K562 (cell line): ENCODE measurements around the gene SLC30A4. TPM values are rescaled to one million over a fixed set of nuclear protein-coding genes. Genes with fewer than 3 reads are reported as not detected.

Source experiments
- ATAC-seq: fragments of 200-7000 bp; cut with Tn5 transposase; 3 replicates; pipeline ENCODE4 v1.9.1; 2020; ENCODE audit warnings: moderate library complexity
- BruUV-seq: library from RNA; stranded (reverse); fragments of 400-500 nt; replicated peaks from 2 replicates; lab custom pipeline; 2021; lab: Mats Ljungman, UMichigan
- CTCF ChIA-PET: fragments of 300-600 bp; formaldehyde crosslinking; extraction: SDS; loops from one replicate; lab custom pipeline; 2021; ENCODE audit warnings: low intra/inter-chr PET ratio; lab: Yijun Ruan, JAX
- POLR2A ChIA-PET: fragments of 300-600, 350-650 bp; sonication (Branson Sonifier 250); formaldehyde crosslinking; extraction: SDS; loops from one replicate; lab custom pipeline; 2021; ENCODE audit warnings: antibody characterized with exemption, inconsistent platforms; lab: Yijun Ruan, JAX
- DNase-seq, 4 experiments: peaks; one replicate each; pipeline versions ENCODE4 v3.0.0 to v3.0.0-alpha.2; 2011 to 2018; ENCODE audit warnings: low spot score in 3 of 4, mixed read lengths in 3 of 4; ENCODE audit errors: extremely low read depth in 1 of 4
- FAIRE-seq: peaks from 2 replicates; lab custom pipeline; 2011; peaks lifted over from hg19 to GRCh38; lab: Jason Lieb, UNC
- H2AFZ ChIP-seq: 2 replicates; pipeline ENCODE4 v1.6.0; 2011; ENCODE audit warnings: low read depth, low read length, control low read depth, inconsistent platforms
- H3K27ac ChIP-seq: fragments of 200-600 bp; 3 replicates; pipeline ENCODE4 v1.8.0; 2011; ENCODE audit warnings: low read depth, mild to moderate bottlenecking, control low read depth, inconsistent platforms, low read length, moderate library complexity, mixed read lengths; ENCODE audit errors: extremely low read depth
- H3K27me3 ChIP-seq, 2 experiments: fragments of 300-600 bp in 1 of 2; 2 replicates in 1 of 2; 3 replicates in 1 of 2; pipeline versions ENCODE4 v1.6.0 to v1.8.0; 2011; ENCODE audit warnings: inconsistent platforms in 2 of 2, low read length in 2 of 2, mild to moderate bottlenecking in 1 of 2, mixed read lengths in 1 of 2, moderate library complexity in 1 of 2; ENCODE audit not compliant: control insufficient read depth in 2 of 2, insufficient read depth in 2 of 2
- H3K36me3 ChIP-seq: fragments of 300-600 bp; 3 replicates; pipeline ENCODE4 v1.8.0; 2011; ENCODE audit warnings: mild to moderate bottlenecking, low read length, inconsistent platforms; ENCODE audit not compliant: control insufficient read depth, insufficient read depth
- H3K4me1 ChIP-seq, 2 experiments: fragments of 200-600 bp in 1 of 2; replicated peaks in 1 of 2; 2 replicates in 1 of 2; 3 replicates in 1 of 2; pipeline versions ENCODE4 v1.5.1 to v1.8.0; 2011; ENCODE audit warnings: inconsistent platforms in 2 of 2, low read length in 2 of 2, mild to moderate bottlenecking in 1 of 2, mixed read lengths in 1 of 2, moderate library complexity in 1 of 2; ENCODE audit not compliant: control insufficient read depth in 2 of 2, insufficient read depth in 2 of 2
- H3K4me2 ChIP-seq: 2 replicates; pipeline ENCODE4 v1.6.1; 2011; ENCODE audit warnings: low read length, control low read depth, inconsistent platforms, mixed read lengths; ENCODE audit not compliant: insufficient read depth
- H3K4me3 ChIP-seq: fragments of 200-600 bp; sonication (generic), shearing (Covaris generic); 2 replicates; pipeline ENCODE4 v1.5.1; 2016; ENCODE audit warnings: control low read depth, inconsistent platforms
- H3K79me2 ChIP-seq: fragments of 200-600 bp; 3 replicates; pipeline ENCODE4 v1.8.0; 2011; ENCODE audit warnings: low read length, inconsistent platforms; ENCODE audit not compliant: control insufficient read depth, insufficient read depth
- H3K9ac ChIP-seq, 2 experiments: 2 replicates each; pipeline versions ENCODE4 v1.6.0 to v1.6.1; 2011; ENCODE audit warnings: low read depth in 2 of 2, low read length in 2 of 2, control low read depth in 1 of 2, inconsistent platforms in 1 of 2, mild to moderate bottlenecking in 1 of 2, mixed read lengths in 1 of 2; ENCODE audit not compliant: insufficient read depth in 1 of 2
- H3K9me1 ChIP-seq: one replicate; pipeline ENCODE4 v1.6.0; 2011; ENCODE audit warnings: inconsistent platforms, mild to moderate bottlenecking, low read length, moderate library complexity; ENCODE audit not compliant: control insufficient read depth, insufficient read depth
- H3K9me3 ChIP-seq: replicated peaks from 2 replicates; pipeline ENCODE4 v1.5.1; 2011; ENCODE audit warnings: low read depth, low read length, inconsistent platforms; ENCODE audit not compliant: control insufficient read depth, insufficient read depth
- H4K20me1 ChIP-seq: replicated peaks from 2 replicates; pipeline ENCODE4 v1.6.1; 2011; ENCODE audit warnings: low read length, inconsistent platforms, mixed read lengths; ENCODE audit not compliant: control insufficient read depth, insufficient read depth
- E2F4 ChIP-seq: sonication (generic); formaldehyde crosslinking; IDR thresholded peaks from 2 replicates; pipeline ENCODE4 v1.8.0; 2022; ENCODE audit warnings: mild to moderate bottlenecking, low read depth, missing genetic modification reagents
- FIP1L1 ChIP-seq: fragments of 200-400 bp; formaldehyde crosslinking; IDR thresholded peaks from 2 replicates; pipeline ENCODE4 v1.6.1; 2018; ENCODE audit warnings: mild to moderate bottlenecking, low read depth, low read length; ENCODE audit not compliant: poor library complexity, severe bottlenecking
- JUN ChIP-seq, 2 experiments: sonication (generic) in 1 of 2; formaldehyde crosslinking in 1 of 2; IDR thresholded peaks; 2 replicates each; pipeline versions ENCODE4 v1.6.1 to v1.8.0; 2012 to 2022; ENCODE audit warnings: borderline replicate concordance in 2 of 2, mild to moderate bottlenecking in 2 of 2, improper control_type of control experiment in 1 of 2, low read depth in 1 of 2, low read length in 1 of 2, missing genetic modification reagents in 1 of 2
- PML ChIP-seq: IDR thresholded peaks from 2 replicates; pipeline ENCODE4 v1.6.1; 2012; ENCODE audit warnings: low read length, inconsistent platforms
- RFX5 ChIP-seq: IDR thresholded peaks from 2 replicates; pipeline ENCODE4 v1.6.1; 2011; ENCODE audit warnings: low read depth, mild to moderate bottlenecking, improper control_type of control experiment, low read length
- SNAPC5 ChIP-seq: fragments of 250-450 bp; sonication (Bioruptor Pico); IDR thresholded peaks from 2 replicates; pipeline ENCODE4 v1.8.0; 2021; ENCODE audit warnings: moderate library complexity, mild to moderate bottlenecking, inconsistent platforms
- SNRNP70 ChIP-seq: fragments of 200-400 bp; formaldehyde crosslinking; optimal IDR thresholded peaks from 2 replicates; pipeline ENCODE3; 2017; ENCODE audit warnings: low read depth, low read length
- ZNF124 ChIP-seq: sonication (generic); formaldehyde crosslinking; IDR thresholded peaks from 2 replicates; pipeline ENCODE4 v1.8.1; 2022; ENCODE audit warnings: missing genetic modification reagents
- ZNF23 ChIP-seq: fragments of 250-450 bp; sonication (Bioruptor Pico); IDR thresholded peaks from 2 replicates; pipeline ENCODE4 v1.4.0; 2020; ENCODE audit warnings: mild to moderate bottlenecking
- ZNF408 ChIP-seq: fragments of 250-450 bp; sonication (Bioruptor Pico); IDR thresholded peaks from 2 replicates; pipeline ENCODE4 v1.4.0; 2020; ENCODE audit warnings: low read depth, mild to moderate bottlenecking, moderate library complexity
- WGBS: fragments of 100-300 bp; shearing (Covaris generic); methylation state at CpG from one replicate; pipeline ENCODE4 v1.1.6; 2016; ENCODE audit warnings: low coverage, mixed read lengths; ENCODE audit not compliant: insufficient coverage; ENCODE audit errors: missing lambda C conversion rate; 5-methylcytosine and 5-hydroxymethylcytosine counted together
- in situ Hi-C: fragments of 300-500 bp; cut with MboI; formaldehyde crosslinking; loops from 4 replicates; pipeline ENCODE4 v1.15.0; 2018; ENCODE audit warnings: inconsistent platforms, mixed read lengths
- intact Hi-C: fragments of 100-400 bp; cut with micrococcal nuclease; formaldehyde crosslinking; loops from 2 replicates; pipeline ENCODE4 v1.14.2; 2022
- polyA plus RNA-seq, 8 experiments: library from polyadenylated mRNA; depleted of rRNA in 4 of 8; stranded (reverse) in 5 of 8; unstranded in 3 of 8; fragments of >200 nt; fragmentation: Nextera tagmentation in 2 of 8; fragmentation: Illumina TruSeq in 1 of 8; extraction: Ambion mirVana in 2 of 8; extraction: Trizol in 1 of 8; gene quantifications; 2 replicates each; pipeline versions ENCODE4 v1.2.1 to v1.2.3, GENCODE V29; 2011 to 2014; ENCODE audit warnings: inconsistent platforms in 1 of 8, missing spikeins in 1 of 8
- total RNA-seq, 7 experiments: library from RNA; depleted of rRNA in 6 of 7; stranded (reverse); fragments of >200 nt in 6 of 7; fragmentation: Illumina TruSeq in 2 of 7; extraction: Trizol in 2 of 7; gene quantifications; 2 replicates each; pipeline versions ENCODE4 v1.2.1 to v1.2.3, GENCODE V29; 2011 to 2021; ENCODE audit warnings: low replicate concordance in 1 of 7
- TF ChIP-seq, protein P1 (sequence below): fragments of 250-450 bp; sonication (Bioruptor Pico); IDR thresholded peaks from 2 replicates; pipeline ENCODE4 v1.5.0; 2021; ENCODE audit warnings: mild to moderate bottlenecking, borderline replicate concordance

Gene SLC30A4
- total and polyA plus RNA-seq, 9 of the 15 experiments (the other 6 are each of a cell fraction or from before 2014, with no cell fraction given), result 0.21 to 0.73 (median 0.36) TPM

DNA sequence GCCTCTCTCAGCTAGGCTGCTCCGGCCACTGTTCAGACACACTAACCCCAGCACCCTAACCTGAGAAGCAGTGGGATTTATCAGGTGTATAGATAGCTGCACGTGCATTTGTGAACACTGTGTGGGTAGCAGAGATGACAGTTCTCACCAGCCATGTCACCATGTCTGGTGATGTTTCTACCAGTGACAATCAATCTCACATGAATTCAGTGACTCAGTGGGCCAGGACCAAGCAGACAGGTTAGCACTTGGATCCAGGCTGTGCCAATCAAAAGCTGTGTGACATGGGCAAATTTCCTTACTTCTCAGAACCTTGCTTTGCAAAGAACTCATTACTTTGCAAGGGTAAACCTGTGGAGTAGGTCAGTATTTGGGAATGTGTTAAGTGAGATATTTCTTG lies 78.9 kb downstream of the SLC30A4 start:
- intact Hi-C loops, result no loop called here
- H3K9me3 ChIP-seq, result no peaks in the 10 kb centered on the region
- H3K9ac ChIP-seq, result no peak overlapping the region
- 7% methylated on average over 2 of the region's 2 CpGs for WGBS
- H3K27ac ChIP-seq, result no peak overlapping the region
- ChIA-PET POLR2A (no interaction called here), CTCF (no interaction called here)
- H3K4me2 ChIP-seq, result no peak overlapping the region
- H3K9me1 ChIP-seq, result no peaks in the 10 kb centered on the region
- H3K27me3 ChIP-seq, result peaks cover 23 to 45% of the 10 kb centered on the region in 2 experiments
- H3K4me1 ChIP-seq, result no peaks in the 10 kb centered on the region
- no peak for TF ChIP-seq SNRNP70
- no peak for TF ChIP-seq ZNF408 (CRISPR knock-in tag)
- no peak for TF ChIP-seq E2F4
- no peak for TF ChIP-seq SNAPC5
- no peak for TF ChIP-seq PML
- no peak for TF ChIP-seq ZNF124
- TF ChIP-seq, protein P1, sequence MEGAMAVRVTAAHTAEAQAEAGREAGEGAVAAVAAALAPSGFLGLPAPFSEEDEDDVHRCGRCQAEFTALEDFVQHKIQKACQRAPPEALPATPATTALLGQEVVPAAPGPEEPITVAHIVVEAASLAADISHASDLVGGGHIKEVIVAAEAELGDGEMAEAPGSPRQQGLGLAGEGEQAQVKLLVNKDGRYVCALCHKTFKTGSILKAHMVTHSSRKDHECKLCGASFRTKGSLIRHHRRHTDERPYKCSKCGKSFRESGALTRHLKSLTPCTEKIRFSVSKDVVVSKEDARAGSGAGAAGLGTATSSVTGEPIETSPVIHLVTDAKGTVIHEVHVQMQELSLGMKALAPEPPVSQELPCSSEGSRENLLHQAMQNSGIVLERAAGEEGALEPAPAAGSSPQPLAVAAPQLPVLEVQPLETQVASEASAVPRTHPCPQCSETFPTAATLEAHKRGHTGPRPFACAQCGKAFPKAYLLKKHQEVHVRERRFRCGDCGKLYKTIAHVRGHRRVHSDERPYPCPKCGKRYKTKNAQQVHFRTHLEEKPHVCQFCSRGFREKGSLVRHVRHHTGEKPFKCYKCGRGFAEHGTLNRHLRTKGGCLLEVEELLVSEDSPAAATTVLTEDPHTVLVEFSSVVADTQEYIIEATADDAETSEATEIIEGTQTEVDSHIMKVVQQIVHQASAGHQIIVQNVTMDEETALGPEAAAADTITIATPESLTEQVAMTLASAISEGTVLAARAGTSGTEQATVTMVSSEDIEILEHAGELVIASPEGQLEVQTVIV, result no peak
- TF ChIP-seq FIP1L1, result no peak
- TF ChIP-seq RFX5, result no peak
- no peak for TF ChIP-seq JUN (IDR thresholded peaks at IDR 0.05; ENCODE audit: borderline replicate concordance, low read depth, low read length)
- TF ChIP-seq JUN (CRISPR knock-in tag; IDR thresholded peaks at IDR 0.05; ENCODE audit: borderline replicate concordance), result no peak
- TF ChIP-seq ZNF23 (CRISPR knock-in tag), result no peak
- TF ChIP-seq, all 486 proteins: peak for 0
- in situ Hi-C loops, result no loop called here
- no peak overlapping the region for H3K4me3 ChIP-seq
- BruUV-seq, result no TSS peak
- no peak for FAIRE-seq
- peaks cover 3% of the 10 kb centered on the region; the same call in 1 of the 2 replicates for H4K20me1 ChIP-seq
- H3K36me3 ChIP-seq, result no peaks in the 10 kb centered on the region
- H3K79me2 ChIP-seq, result no peaks in the 10 kb centered on the region
- no peak for ATAC-seq
- no peak for DNase-seq
- no peak overlapping the region for H2AFZ ChIP-seq
